Hepatocyte (in vitro differentiated cells): ENCODE results near the gene CNTNAP2. TPM values are rescaled to one million over a fixed set of nuclear protein-coding genes. Genes with fewer than 3 reads are reported as not detected.

Source experiments
- DNase-seq: peaks from one replicate; pipeline ENCODE4 v3.0.0-alpha.2; 2016; ENCODE audit warnings: low spot score
- H2AFZ ChIP-seq: fragments of 200-600 bp; sonication (generic); 2 replicates; pipeline ENCODE4 v1.6.0; 2016; ENCODE audit warnings: antibody characterized with exemption, mild to moderate bottlenecking
- H3K27ac ChIP-seq: fragments of 200-600 bp; sonication (generic); 2 replicates; pipeline ENCODE4 v1.5.1; 2016; ENCODE audit warnings: mild to moderate bottlenecking
- H3K27me3 ChIP-seq: fragments of 200-600 bp; sonication (generic); 2 replicates; pipeline ENCODE4 v1.6.1; 2016
- H3K36me3 ChIP-seq: fragments of 200-600 bp; sonication (generic); replicated peaks from 2 replicates; pipeline ENCODE4 v1.5.1; 2016; ENCODE audit warnings: low read depth; ENCODE audit not compliant: insufficient read depth
- H3K4me1 ChIP-seq: fragments of 200-600 bp; sonication (generic); 2 replicates; pipeline ENCODE4 v1.5.1; 2016; ENCODE audit warnings: mild to moderate bottlenecking, moderate library complexity; ENCODE audit not compliant: insufficient read depth
- H3K4me2 ChIP-seq: fragments of 200-600 bp; sonication (generic); 2 replicates; pipeline ENCODE4 v1.6.0; 2016
- H3K4me3 ChIP-seq: fragments of 200-600 bp; sonication (generic); 2 replicates; pipeline ENCODE4 v1.5.1; 2016; ENCODE audit warnings: mild to moderate bottlenecking
- H3K79me2 ChIP-seq: fragments of 200-600 bp; sonication (generic); 2 replicates; pipeline ENCODE4 v1.6.0; 2017; ENCODE audit warnings: mild to moderate bottlenecking
- H3K9me2 ChIP-seq: fragments of 200-600 bp; sonication (generic); replicated peaks from 2 replicates; pipeline ENCODE4 v1.6.0; 2017; ENCODE audit warnings: mild to moderate bottlenecking; ENCODE audit not compliant: insufficient read depth
- H3K9me3 ChIP-seq: fragments of 200-600 bp; sonication (generic); 2 replicates; pipeline ENCODE4 v1.5.1; 2016; ENCODE audit warnings: low read depth, mild to moderate bottlenecking
- H4K20me1 ChIP-seq: fragments of 200-600 bp; sonication (generic); 2 replicates; pipeline ENCODE4 v1.6.0; 2016; ENCODE audit warnings: mild to moderate bottlenecking; ENCODE audit not compliant: insufficient read depth, poor library complexity, severe bottlenecking
- EZH2 ChIP-seq: fragments of 200-600 bp; sonication (generic); IDR thresholded peaks from 2 replicates; pipeline ENCODE4 v1.6.1; 2016; ENCODE audit warnings: antibody characterized with exemption, mild to moderate bottlenecking, borderline replicate concordance
- EZH2phosphoT487 ChIP-seq: fragments of 200-600 bp; sonication (generic); IDR thresholded peaks from one replicate; pipeline ENCODE4 v1.6.1; 2018; ENCODE audit warnings: antibody characterized with exemption, mild to moderate bottlenecking, low read depth, moderate library complexity; ENCODE audit not compliant: unreplicated experiment, severe bottlenecking
- WGBS: methylation state at CpG from one replicate; pipeline ENCODE4 v1.1.6; 2016; ENCODE audit warnings: low lambda C conversion rate; ENCODE audit errors: missing lambda C conversion rate; 5-methylcytosine and 5-hydroxymethylcytosine counted together
- polyA plus RNA-seq: library from polyadenylated mRNA; unstranded; fragments of >200 nt; fragmentation: Nextera tagmentation; extraction: Ambion mirVana; gene quantifications from 2 replicates; pipeline ENCODE4 v1.2.1, GENCODE V29; 2016
- total RNA-seq: library from RNA; depleted of rRNA; stranded (reverse); fragments of >200 nt; gene quantifications from 2 replicates; pipeline ENCODE4 v1.2.3, GENCODE V29; 2014
- TF ChIP-seq, protein P1 (sequence below): fragments of 200-600 bp; sonication (generic); IDR thresholded peaks from 2 replicates; pipeline ENCODE4 v1.5.1; 2016; ENCODE audit warnings: antibody characterized with exemption, mild to moderate bottlenecking; ENCODE audit not compliant: poor library complexity

The CNTNAP2 gene
- total and polyA plus RNA-seq, 2 experiments from 2014 or later = 7.5 to 14.7 TPM

GRCh38 chr7:148163246-148163645 lies 2046.6 kb downstream of the CNTNAP2 start:
- no peak overlapping the region for H2AFZ ChIP-seq
- H3K4me3 ChIP-seq = no peak overlapping the region
- DNase-seq = no peak
- H3K4me2 ChIP-seq = no peak overlapping the region
- no peaks in the 10 kb centered on the region for H3K9me3 ChIP-seq
- no peaks in the 10 kb centered on the region for H3K79me2 ChIP-seq
- WGBS = 39% methylated on average over 1 of the region's 1 CpG
- TF ChIP-seq, protein P1, sequence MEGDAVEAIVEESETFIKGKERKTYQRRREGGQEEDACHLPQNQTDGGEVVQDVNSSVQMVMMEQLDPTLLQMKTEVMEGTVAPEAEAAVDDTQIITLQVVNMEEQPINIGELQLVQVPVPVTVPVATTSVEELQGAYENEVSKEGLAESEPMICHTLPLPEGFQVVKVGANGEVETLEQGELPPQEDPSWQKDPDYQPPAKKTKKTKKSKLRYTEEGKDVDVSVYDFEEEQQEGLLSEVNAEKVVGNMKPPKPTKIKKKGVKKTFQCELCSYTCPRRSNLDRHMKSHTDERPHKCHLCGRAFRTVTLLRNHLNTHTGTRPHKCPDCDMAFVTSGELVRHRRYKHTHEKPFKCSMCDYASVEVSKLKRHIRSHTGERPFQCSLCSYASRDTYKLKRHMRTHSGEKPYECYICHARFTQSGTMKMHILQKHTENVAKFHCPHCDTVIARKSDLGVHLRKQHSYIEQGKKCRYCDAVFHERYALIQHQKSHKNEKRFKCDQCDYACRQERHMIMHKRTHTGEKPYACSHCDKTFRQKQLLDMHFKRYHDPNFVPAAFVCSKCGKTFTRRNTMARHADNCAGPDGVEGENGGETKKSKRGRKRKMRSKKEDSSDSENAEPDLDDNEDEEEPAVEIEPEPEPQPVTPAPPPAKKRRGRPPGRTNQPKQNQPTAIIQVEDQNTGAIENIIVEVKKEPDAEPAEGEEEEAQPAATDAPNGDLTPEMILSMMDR = no peak
- TF ChIP-seq EZH2 = no peak
- TF ChIP-seq EZH2phosphoT487 = no peak
- no peak overlapping the region for H3K27ac ChIP-seq
- no peaks in the 10 kb centered on the region for H3K27me3 ChIP-seq
- no peaks in the 10 kb centered on the region for H4K20me1 ChIP-seq
- no peaks in the 10 kb centered on the region for H3K4me1 ChIP-seq
- H3K36me3 ChIP-seq = no peaks in the 10 kb centered on the region
- no peaks in the 10 kb centered on the region for H3K9me2 ChIP-seq

GRCh38 chr7:148172920-148173319 lies 2056.3 kb downstream of the CNTNAP2 start:
- Histone ChIP-seq H3K4me2 (no peak overlapping the region), H2AFZ (no peak overlapping the region), H3K9me3 (no peaks in the 10 kb centered on the region), H3K4me1 (no peaks in the 10 kb centered on the region), H3K27ac (no peak overlapping the region), H3K27me3 (no peaks in the 10 kb centered on the region), H3K9me2 (no peaks in the 10 kb centered on the region), H3K36me3 (no peaks in the 10 kb centered on the region), H3K4me3 (no peak overlapping the region), H4K20me1 (no peaks in the 10 kb centered on the region), H3K79me2 (no peaks in the 10 kb centered on the region)
- TF ChIP-seq EZH2phosphoT487 = no peak
- no peak for TF ChIP-seq EZH2
- TF ChIP-seq, protein P1 = no peak
- WGBS = 88% methylated on average over 1 of the region's 1 CpG
- no peak for DNase-seq

GRCh38 chr7:148173369-148173768 lies 2056.8 kb downstream of the CNTNAP2 start:
- Histone ChIP-seq H3K4me1 (no peaks in the 10 kb centered on the region), H3K4me3 (no peak overlapping the region), H3K27ac (no peak overlapping the region), H3K36me3 (no peaks in the 10 kb centered on the region), H3K4me2 (no peak overlapping the region), H3K27me3 (no peaks in the 10 kb centered on the region), H3K9me2 (no peaks in the 10 kb centered on the region), H4K20me1 (no peaks in the 10 kb centered on the region), H3K9me3 (no peaks in the 10 kb centered on the region), H2AFZ (no peak overlapping the region), H3K79me2 (no peaks in the 10 kb centered on the region)
- DNase-seq = no peak
- TF ChIP-seq, protein P1 = no peak
- TF ChIP-seq EZH2phosphoT487 (no peak), EZH2 (no peak)
- 99% methylated on average over 3 of the region's 3 CpGs for WGBS

- WGBS = 84% methylated on average over 8 of the region's 8 CpGs
- Histone ChIP-seq H3K4me3 (no peak overlapping the region), H3K9me3 (no peaks in the 10 kb centered on the region), H3K36me3 (no peaks in the 10 kb centered on the region), H3K27me3 (no peaks in the 10 kb centered on the region), H3K4me1 (no peaks in the 10 kb centered on the region), H3K9me2 (no peaks in the 10 kb centered on the region), H3K27ac (no peak overlapping the region), H2AFZ (no peak overlapping the region), H3K79me2 (no peaks in the 10 kb centered on the region), H4K20me1 (no peaks in the 10 kb centered on the region), H3K4me2 (no peak overlapping the region)
- TF ChIP-seq EZH2phosphoT487 (no peak), EZH2 (no peak)
- TF ChIP-seq, protein P1 = no peak
- DNase-seq = no peak
Observed at GRCh38 chr7:148174376-148174775, 2057.8 kb downstream of the CNTNAP2 start.
